GM10248 (cell line): ENCODE measurements around the gene LRRC8A.

Source experiments
- CTCF ChIA-PET: fragments of 300-600 bp; sonication (Branson Sonifier 250); formaldehyde crosslinking; extraction: SDS; loops from one replicate; lab custom pipeline; 2021; ENCODE audit warnings: antibody characterized with exemption; lab: Yijun Ruan, JAX
- POLR2A ChIA-PET: fragments of 350-650 bp; sonication (Branson Sonifier 250); formaldehyde crosslinking; extraction: SDS; loops from one replicate; lab custom pipeline; 2020; ENCODE audit warnings: antibody characterized with exemption; lab: Yijun Ruan, JAX
- DNase-seq: peaks from one replicate; pipeline ENCODE4 v3.0.0; 2012; ENCODE audit errors: extremely low spot score
- CTCF ChIP-seq: IDR thresholded peaks from 2 replicates; pipeline ENCODE4 v1.5.1; 2012; ENCODE audit warnings: mild to moderate bottlenecking, low read depth; ENCODE audit errors: extremely low read depth, missing control alignments, control extremely low read depth

The LRRC8A gene

GRCh38 chr9:128902351-128903078 is 20.6 kb downstream of the LRRC8A start:
- TF ChIP-seq CTCF = no peak
- DNase-seq = peak; percentile 85
- ChIA-PET CTCF (interaction anchor here (0.7 to 1.5 kb wide), 2 partner anchors 22 to 25 kb away, joined by 3 to 8 read pairs; no protein-coding TSS in a partner anchor), POLR2A (no interaction called here)

GRCh38 chr9:128903079-128903461 is 21.1 kb downstream of the LRRC8A start:
- no peak for DNase-seq
- CTCF ChIA-PET = interaction anchor here (1.5 kb wide), 1 partner anchor 25 kb away, joined by 8 read pairs; no protein-coding TSS in a partner anchor
- TF ChIP-seq CTCF = no peak
- POLR2A ChIA-PET = no interaction called here

- no peak for DNase-seq
- CTCF ChIA-PET = no interaction called here
- POLR2A ChIA-PET = no interaction called here
- TF ChIP-seq CTCF = no peak
Observed at GRCh38 chr9:128903871-128904620, 22.1 kb downstream of the LRRC8A start.

- POLR2A ChIA-PET = interaction anchor here (0.6 kb wide), 1 partner anchor 131 kb away, joined by 3 read pairs; the partner anchor contains the start of gene MIGA2
- DNase-seq = no peak
- TF ChIP-seq CTCF = no peak
- CTCF ChIA-PET = interaction anchor here (0.9 kb wide), 1 partner anchor 22 kb away, joined by 3 read pairs; no protein-coding TSS in a partner anchor
Observed at GRCh38 chr9:128905964-128906363, 24.0 kb downstream of the LRRC8A start.

- no peak for TF ChIP-seq CTCF
- ChIA-PET CTCF (interaction anchor here (0.9 to 1.1 kb wide), 2 partner anchors 21 to 89 kb away, joined by 3 read pairs; no protein-coding TSS in a partner anchor), POLR2A (interaction anchor here (0.6 kb wide), 1 partner anchor 130 kb away, joined by 3 read pairs; the partner anchor contains the start of gene MIGA2)
- DNase-seq = no peak
Observed at GRCh38 chr9:128906741-128907140, 24.8 kb downstream of the LRRC8A start.

GRCh38 chr9:128908372-128908771 is 26.4 kb downstream of the LRRC8A start:
- ChIA-PET POLR2A (no interaction called here), CTCF (interaction anchor here (0.9 to 1.8 kb wide), 4 partner anchors 10 to 90 kb away, joined by 3 to 6 read pairs (median 4); partner anchors contain the start of gene ENDOG)
- DNase-seq = no peak
- TF ChIP-seq CTCF = no peak
